NCI-H2029 (cell line): ENCODE results near the gene TMEM154.

Source experiments
- DNase-seq: peaks from one replicate; lab custom pipeline; 2025; lab: John Stamatoyannopoulos, UW

The TMEM154 gene

DNA sequence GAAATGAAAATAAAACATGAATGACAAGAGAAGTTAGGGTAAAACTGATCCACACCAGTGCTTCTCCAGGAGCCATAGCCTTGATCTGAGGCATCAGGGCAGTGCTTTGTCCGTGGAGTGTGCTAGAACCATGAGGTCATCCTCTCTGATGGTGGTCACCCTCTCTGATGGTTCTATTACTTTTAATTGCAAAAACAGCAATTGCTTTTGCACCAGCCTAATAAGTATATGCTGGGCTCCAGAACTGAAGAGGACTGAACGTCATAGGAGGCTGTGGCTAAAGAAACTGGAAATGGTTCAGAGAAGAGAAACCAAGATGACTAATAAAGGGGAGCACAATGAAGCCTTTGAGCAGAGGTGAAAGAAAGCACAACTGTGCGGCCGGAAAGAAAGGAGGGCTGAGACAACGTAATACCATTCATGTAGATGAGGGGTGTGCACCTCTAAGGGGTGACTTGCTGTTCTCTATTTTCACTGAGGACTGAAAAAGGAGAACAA, 17.0 kb upstream of the TMEM154 start:
- DNase-seq: no peak

- DNase-seq: no peak
Measured at GRCh38 chr4:152693871-152694270, 14.1 kb upstream of the TMEM154 start.

GRCh38 chr4:152691761-152692160, 12.0 kb upstream of the TMEM154 start:
- DNase-seq: peak; percentile 13

- peak; percentile 47 for DNase-seq
Measured at GRCh38 chr4:152690706-152691651, 11.2 kb upstream of the TMEM154 start.

DNA sequence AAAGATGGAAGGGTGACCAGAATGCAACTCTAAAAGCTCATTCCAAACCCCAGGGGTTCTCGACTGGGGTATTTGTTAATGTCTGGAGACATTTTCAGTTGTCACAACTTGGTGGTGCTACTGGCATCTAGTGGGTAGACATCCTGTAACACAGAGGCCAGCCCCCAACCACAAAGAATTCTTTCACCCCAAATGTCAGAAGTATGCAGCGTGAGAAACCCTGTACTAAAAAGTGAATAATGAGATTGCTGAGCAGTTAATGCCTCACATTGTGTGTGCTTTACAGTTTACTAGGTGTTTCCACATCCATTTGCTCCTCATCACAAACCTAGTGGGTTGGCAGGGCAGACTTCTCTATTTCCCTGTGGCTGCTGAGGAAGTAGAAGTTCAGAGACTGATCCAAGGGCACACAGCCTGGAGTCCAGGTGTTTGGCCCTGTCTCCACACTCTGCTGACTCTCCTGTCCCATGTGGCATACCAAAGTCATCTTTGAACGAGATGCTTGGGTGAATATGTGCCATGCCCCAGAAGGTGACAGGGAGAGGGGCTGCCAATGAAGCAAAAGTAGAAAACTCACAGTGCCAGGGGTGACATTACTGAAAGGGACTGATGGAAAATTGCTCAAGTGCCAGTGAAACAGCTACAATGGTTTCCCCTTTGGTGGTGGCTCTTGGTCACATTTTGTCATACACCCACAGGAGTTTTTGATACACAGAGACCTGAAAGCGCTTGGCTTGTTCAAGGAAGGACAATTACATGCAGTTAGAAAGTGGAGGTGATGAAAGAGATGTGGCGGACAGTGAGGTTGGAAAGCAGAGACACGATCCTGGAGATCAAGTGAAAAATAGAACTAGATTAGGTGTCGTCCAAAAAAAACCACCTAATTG, 10.1 kb upstream of the TMEM154 start:
- no peak for DNase-seq

- no peak for DNase-seq
Measured at GRCh38 chr4:152687974-152688599, 8.3 kb upstream of the TMEM154 start.

DNA sequence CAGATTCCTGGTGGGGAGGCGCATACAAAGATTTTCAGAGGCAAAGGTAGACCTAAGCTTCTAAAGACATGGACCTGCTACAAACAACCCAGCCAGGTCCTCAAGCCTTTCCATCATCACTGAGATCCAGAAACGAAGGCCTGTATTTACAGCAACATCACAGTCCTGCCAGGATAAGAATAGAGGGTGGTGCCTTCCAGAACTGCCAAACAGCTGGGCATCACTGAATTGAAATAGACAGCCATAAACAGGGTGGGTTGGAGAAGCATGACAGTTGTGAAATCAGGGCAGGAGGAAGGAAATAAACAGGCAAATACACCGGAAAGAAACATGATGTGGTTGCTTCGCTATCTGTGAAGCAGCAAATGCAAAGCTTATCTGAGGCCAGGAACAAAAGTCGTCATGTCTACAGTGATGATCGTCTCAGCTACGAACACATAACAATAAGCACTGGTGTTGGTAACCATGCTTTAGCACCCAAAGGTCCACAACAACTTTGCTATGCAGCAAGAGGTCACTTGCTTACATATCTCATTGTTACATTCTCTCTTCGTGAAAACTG, 6.7 kb upstream of the TMEM154 start:
- DNase-seq: no peak

GRCh38 chr4:152684587-152684986, 4.8 kb upstream of the TMEM154 start:
- no peak for DNase-seq

- no peak for DNase-seq
Measured at GRCh38 chr4:152684007-152684406, 4.2 kb upstream of the TMEM154 start.

DNA sequence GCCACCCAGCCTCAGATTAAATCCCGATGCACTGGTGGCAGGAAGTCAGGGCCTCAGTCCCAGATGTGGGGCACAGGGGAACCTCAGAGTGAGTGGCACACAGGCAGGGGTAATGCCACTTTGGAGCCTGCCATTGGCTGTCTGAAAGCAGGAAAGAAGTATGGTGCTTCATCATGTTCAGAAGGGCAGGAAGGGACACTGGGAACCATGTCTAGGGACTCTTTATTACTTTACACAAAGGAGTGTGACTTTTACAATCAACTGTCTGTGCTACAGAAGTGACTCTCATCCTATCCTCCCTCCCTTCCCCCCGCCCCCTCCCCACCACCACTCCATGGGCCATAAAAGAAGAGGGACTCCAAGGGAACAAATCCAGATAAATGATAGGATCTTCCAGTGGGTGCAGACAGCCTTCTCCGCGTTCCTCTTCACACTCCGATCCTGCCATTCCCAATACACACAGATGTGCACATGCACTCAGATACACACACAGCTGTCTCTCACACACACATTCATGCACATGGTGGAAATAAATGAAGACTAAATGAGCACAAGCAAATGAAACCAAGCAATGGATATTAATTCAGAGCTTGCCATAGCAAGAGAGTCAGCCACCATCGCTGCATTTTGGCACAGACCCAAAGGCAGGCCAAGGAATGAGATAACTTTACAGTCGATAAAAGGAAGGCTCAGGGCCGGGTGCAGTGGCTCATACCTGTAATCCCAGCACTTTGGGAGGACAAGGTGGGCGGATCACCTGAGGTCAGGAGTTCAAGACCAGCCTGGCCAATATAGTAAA, 2.5 kb upstream of the TMEM154 start:
- no peak for DNase-seq

DNA sequence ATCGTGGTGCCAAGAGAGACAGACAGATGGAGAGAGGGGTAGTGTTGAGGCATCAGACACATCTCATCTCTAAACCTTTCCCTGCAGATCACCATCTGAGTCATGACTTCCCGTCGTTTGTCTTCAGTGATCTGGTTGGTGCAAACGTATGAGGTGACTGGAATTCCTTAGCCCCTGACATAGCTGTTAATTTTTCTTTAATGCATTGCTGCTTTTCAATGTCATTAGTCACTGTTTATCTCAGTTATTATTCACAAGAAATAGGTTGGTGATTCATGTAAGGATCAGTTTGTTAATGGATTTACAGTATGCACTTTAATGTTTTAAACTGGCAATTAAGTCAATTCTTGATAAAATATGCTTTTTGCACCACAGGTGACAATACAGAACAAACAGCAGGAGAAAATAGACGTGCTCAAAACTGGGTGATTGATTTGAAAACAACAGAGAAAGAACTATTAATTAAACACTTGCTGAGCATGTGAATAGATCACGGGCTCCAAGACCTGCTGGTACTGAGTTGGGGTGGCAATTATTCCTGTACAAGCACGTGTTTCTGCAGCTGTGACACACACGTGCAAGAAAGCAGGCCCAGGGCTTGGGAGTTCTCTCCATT, 1.3 kb upstream of the TMEM154 start:
- DNase-seq: no peak

DNA sequence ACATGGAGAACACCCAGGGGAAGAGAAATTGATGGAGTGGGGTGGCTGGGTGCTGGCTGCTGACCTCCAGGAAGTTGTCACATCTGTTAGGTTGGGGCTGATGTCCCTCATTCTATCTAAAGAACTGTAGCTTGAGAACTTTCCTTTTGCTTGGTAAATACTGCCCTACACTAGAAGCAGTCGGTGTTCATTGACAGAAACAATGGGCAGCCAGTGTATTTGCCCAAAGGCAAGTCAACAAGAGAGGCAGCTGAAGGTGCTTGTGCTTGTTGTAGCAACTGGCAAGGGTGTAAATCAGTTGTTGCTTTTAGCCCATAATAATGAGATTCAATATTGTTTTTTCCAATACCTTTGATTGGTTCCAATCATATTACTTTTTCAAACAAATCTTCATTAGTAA, 956 bp downstream of the TMEM154 start:
- peak; percentile 40 for DNase-seq

DNA sequence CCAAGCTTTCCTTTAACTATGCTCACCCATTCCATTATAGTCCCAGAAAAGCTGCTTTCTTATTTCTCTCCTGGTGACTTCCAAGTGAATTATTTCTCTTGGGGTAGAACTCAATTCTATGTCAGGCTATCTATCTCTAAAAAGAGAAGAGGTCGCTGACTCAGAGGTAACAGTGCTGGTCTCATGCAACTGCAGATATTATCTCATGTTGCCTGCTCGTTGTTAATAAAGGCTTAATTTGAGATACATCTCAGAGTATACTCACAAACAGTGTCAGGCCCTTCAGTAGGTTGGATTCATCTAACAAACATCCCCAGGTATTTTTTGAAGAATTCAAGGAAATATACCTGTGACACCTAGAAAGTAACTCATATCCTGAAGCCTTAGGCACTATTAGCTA, 2.7 kb downstream of the TMEM154 start:
- DNase-seq: no peak

GRCh38 chr4:152676052-152676854, 3.5 kb downstream of the TMEM154 start:
- DNase-seq: no peak

- DNase-seq: no peak
Measured at GRCh38 chr4:152674359-152674758, 5.4 kb downstream of the TMEM154 start.

DNA sequence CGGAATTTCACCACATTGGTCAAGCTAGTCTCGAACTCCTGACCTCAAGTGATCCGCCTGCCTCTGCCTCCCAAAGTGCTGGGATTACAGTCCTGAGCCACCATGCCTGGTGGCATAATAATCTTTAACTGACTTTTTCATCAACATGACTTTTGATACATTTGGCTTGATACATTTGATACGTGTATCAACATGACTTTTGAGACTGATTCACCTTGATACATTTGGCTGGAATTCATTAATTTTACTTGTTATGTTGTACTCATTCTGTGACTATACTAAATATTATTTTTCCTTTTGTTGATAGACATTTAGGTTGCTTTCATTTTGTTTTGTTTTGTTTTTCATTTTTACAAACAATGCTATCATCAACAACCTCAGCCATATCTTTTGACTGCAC, 6.3 kb downstream of the TMEM154 start:
- DNase-seq: no peak

DNA sequence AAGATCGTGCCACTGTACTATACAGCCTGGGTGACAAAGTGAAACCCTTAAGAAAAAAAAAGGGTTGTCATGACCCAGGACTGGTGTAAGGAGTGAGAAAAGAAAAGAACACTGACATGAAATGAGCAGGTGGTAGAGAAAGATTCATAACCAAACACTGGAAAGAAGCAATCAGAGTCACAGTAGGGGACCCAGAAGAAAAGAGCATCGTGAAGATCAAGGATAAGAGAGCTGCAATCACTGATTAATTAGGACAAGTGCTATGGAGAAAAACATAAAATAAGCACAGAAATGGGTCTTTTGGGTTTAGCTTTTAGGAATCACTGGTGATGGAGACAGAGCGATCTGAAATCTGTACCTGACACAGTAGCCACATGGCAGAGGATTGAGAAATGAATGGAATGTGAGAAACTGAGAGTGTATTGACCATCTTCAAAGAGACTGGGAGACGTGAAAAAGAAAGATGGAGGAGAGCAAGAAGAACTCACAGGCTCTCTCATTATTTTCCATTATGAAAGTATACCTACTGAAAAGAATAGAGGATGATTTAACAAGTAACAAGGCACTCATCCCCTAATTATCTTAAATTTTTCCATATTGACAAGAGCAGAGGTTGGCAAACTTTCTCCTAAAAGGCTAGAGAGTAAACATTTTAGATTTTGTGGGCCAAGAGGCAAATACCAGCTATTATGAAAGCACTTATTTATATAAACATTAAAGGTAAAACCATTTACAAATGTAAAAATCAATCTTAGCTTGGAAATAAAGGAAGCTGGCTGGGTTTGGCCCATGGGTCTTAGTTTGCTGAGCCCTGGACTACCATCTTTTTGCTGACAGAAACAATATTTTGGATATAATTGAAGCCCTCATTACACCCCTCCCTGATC, 7.3 kb downstream of the TMEM154 start:
- no peak for DNase-seq

DNA sequence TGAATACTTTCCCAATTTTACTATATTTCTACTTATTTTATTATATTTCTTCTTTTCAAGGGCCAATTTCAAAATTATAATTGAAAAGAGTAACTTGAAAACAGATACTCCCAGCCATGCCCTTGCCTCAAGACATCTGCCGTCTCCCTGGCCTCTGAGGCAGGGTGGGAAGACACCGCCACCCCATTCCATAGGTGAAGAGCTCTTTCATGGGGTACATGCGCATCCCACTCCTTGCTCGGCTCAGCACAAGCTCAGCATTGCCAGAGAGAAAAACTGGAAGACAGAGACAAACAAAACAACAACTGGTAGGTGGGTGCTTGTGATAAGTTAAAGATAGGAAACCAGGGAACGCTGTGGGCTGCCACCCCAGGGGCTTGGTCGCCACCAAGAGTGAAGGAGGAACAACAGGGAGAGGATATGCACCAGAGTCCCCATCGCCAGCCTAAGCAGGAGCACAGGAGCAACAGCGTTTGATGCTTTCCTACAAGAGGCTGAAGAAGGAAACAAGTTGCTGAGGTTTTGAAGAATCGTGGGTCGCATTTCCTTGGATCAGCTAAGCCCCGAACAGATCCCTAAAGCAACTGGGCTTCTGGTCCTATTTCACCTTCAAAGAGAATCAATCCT, 11.3 kb downstream of the TMEM154 start:
- no peak for DNase-seq
